Activated CD8-positive, alpha-beta memory T cell treated with anti-CD3 and anti-CD28 coated beads for 4 hours (primary cell): ENCODE data around the gene FAM107B.
"Not testable (repeated sequence)": the region's sequence is repeated elsewhere in the genome, so short reads cannot be mapped to it uniquely, and the experiment has no call there.

Experiments
- DNase-seq, 2 donors: peaks; one replicate each; pipeline ENCODE4 v3.0.0-alpha.2; 2020; ENCODE audit warnings: low read depth in 2 of 2

FAM107B gene

DNA sequence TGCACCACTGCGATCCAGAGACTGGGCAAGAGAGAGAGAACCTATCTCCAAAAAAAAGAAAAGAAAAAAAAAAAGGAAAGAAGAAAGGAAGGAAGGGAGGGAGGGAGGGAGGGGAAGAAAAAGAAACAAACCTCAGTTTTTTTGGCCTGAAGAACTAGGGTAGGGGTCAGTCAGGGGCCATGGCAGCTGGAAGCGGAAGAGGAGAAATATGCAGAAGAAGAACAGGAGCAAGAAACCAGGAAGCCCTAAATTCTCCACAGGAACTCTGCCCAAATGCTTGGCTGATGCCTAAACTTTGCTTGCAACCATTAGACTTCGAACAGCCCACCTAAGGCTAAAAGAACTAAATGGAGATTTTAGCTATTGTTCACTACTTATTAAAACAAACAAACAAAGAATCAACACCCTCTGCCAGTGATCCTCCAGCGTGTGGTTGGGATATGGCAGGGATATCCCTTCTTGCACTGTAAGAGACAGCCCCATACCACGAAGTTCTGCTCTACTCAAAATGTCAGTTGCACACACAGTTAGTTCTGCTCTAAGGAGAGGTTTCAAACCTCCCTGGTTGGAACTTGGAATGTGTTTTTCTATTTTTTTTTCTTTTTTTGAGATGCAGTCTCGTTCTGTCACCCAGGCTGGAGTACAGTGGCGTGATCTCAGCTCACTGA is 139.5 kb downstream of the FAM107B start:
- DNase-seq, result no peak

DNA sequence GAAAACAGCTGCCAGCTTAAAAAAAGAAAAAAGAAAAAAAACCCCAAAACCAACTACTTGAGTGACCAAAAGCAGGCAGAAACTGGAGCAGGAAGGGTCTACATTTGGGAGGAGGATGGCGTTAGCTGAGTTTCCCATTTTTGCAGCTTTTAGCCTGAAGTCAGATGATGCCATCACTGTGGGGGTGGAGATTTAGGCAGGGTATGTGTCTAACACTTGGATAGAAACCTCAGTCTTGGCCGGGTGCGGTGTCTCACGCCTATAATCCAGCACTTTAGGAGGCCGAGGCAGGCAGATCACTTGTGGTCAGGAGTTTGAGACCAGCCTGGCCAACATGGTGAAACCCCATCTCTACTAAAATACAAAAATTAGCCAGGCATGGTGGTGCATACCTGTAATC is 140.1 kb downstream of the FAM107B start:
- not testable (repeated sequence) for DNase-seq

DNA sequence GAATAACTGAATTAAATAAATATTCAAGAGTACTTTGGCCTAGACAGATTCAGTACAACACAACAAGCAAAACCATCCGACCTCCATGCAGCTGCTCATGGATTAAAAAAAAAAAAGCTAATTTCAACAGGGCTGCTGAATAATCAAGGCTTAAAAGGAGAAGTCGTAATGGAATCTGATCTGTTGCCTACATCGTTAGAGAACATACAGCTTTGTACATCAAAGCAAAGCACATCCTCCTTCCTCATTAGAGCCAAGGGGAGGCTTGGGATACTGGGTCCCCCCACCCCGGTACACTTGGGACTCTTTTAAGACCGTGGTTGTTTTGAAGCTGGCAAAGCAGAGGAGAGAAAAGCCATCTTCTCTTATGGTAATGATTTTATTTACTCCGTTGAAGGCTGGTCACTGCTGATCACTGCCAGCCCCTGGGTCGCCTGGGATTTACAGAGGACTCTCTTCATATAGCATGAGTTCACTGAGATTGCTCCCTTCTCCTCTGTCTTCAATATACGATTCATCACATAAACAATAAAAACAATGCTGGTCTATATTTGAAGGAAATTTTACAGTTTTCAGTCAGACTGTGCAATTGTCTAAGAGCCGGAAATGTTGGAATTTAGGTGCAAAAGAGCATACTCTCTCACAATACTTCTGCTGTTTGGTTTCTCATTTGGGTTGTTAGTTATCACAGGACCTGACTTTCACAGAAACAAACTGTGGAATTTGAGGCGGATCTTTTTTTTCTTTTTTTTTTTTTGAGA is 148.8 kb downstream of the FAM107B start:
- DNase-seq, result no peak

DNA sequence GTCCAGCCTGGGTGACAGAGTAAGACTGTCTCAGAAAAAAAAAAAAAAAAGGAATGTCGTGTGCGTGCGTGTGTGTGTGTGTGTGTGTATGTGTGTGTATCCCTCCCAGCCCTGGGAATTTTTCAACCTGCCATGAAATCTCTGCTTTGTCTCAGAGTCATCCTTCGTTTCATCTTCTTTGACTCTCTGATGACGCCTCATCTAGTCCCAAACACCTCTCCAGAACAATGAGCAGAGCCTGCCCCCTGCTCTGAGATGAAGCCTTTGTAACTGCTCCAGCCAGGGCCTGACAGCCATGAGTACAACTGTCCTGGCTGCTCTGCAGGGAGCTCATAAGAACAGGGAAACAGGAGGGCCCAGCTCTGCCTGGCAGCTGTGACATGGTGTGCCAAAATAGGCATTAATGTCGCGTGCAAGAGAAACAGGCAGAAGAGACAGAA is 149.5 kb downstream of the FAM107B start:
- no peak for DNase-seq

GRCh38 chr10:14624600-14624999 is 150.1 kb downstream of the FAM107B start:
- DNase-seq, result no peak

- DNase-seq, result no peak
Observed at GRCh38 chr10:14623931-14624330, 150.8 kb downstream of the FAM107B start.

DNA sequence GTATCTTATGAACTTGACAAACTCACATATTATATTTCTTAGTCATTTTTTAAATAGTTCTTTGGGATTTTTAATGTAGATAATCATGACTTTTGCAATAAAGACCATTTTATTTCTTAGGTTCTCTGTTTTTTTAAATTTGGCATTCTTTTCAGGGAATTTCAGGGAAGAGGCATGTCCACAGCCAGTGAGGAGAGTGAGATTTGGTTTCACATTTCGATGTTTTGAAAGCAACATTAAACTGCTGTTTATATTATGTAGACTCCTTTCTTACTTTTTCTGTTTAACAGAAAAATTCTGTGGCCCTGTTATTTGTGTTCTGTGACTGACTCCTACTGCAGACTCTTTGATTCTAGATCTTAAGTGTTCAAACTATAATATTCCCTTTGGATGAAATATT is 153.7 kb downstream of the FAM107B start:
- DNase-seq, result no peak

DNA sequence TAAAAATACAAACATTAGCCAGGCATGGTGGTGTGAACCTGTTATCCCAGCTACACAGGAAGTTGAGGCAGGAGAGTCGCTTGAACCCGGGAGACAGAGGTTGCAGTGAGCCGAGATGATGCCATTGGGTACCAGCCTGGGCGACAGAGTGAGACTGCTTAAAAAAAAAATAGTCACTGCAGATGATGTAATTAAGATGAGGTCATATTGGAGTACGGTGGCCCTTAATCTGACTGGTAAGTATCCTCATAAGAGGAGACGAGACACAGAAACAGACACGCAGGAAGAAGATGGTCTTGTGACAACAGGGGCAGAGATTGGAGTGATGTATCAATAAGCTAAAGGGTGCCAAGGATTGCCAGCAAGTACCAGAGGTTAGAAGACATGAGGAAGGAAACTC is 156.0 kb downstream of the FAM107B start:
- DNase-seq, result no peak

DNA sequence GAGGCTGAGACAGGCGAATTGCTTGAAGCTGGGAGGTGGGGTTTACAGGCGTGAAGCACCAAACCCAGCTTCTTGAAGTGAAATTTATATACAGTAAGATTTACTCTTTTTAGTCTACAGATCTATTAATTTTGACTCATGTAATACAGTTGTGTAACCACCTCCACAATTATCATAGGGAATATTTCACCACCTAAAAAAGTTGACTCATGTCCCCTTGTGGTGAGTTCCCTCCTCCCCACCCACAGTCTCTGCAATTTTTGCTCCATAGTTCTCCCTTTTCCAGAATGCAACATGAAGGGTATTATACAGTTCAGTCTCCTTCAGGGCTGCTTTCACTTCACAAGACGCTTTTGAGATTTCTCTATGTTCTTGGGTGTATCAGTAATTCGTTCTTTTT is 156.8 kb downstream of the FAM107B start:
- DNase-seq, result no peak

DNA sequence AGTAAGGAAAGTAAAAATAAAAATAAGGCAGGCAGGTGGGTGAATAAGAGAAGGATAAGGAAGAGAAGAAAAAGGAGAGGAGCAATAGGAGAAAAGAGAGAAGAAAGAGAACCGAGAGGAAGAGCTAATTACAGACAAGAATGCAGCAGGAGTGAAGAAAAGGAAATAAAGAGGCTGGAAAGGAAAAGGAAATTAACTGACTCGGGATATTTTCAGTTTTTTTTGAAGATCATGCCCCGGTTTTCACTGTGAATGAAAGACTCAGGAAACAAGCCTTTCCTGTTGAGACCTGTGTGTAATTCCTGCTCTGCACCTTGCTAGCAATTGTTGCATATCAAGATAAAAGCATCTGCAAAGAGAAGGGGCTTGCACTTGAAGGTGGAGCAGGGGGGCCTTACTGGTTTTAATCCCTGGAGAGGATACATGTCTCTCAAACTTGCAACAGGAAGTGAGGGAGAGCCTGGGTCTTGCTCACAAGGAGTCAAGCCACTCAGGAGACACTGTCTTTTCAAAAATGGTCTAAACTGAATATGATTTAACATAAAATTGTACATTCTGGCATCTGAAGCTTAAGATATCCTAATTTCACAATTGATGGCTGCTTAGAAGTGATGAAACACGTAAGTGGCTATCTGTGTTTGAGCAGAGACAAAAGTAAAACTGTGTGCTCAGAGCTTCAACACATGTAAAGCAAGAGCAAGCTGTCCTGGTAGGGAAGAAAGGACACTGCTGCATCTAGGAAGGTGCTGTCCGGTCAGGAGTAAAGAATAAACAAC is 157.6 kb downstream of the FAM107B start:
- DNase-seq, result no peak

- DNase-seq, result no peak
Observed at GRCh38 chr10:14616465-14616864, 158.2 kb downstream of the FAM107B start.

DNA sequence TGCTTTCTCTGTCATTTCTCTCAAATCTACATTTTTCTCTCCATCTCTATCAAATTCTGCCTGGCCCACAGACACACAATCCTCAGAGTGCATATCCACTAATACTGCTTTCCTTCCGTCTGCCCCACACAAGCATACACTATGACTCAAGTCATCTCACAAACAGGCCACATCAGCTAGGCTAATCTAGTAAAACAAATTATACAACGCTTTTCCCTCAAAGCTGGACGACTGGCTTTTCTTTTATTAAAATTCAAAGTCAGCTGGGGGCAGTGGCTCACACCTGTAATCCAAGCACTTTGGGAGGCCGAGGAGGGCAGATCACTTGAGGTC is 161.1 kb downstream of the FAM107B start:
- no peak for DNase-seq

DNA sequence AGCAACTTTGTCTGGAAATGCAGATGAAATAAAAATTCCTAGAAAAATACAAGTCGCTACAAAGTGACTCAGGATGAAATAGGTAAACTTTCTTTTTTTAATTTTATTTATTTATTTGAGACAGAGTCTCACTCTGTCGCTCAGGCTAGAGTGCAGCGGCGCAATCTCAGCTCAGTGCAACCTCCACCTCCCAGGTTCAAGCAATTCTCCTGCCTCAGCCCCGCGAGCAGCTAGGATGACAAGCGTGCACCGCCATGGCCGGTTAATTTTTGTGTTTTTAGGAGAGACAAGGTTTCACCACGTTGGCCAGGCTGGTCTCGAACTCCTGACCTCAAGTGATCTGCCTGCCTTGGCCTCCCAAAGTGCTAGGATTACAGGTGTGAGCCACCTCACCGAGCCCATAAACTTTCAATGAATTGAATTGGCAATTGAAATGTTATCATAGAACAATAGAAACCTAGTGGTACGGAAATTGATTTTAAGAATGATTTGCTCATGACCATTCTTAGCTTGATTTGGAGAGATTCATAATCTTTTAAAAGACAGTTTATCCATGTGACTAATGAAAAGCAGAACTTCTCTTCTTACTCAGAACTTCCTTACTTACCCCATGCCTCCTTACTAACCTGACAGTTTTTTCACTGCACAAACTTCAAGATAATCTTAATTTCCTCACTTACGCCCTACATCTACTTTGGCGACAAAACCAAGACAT is 161.7 kb downstream of the FAM107B start:
- DNase-seq, result no peak

- DNase-seq, result no peak
Observed at GRCh38 chr10:14611968-14612693, 162.6 kb downstream of the FAM107B start.

GRCh38 chr10:14609178-14609577 is 165.5 kb downstream of the FAM107B start:
- no peak for DNase-seq

DNA sequence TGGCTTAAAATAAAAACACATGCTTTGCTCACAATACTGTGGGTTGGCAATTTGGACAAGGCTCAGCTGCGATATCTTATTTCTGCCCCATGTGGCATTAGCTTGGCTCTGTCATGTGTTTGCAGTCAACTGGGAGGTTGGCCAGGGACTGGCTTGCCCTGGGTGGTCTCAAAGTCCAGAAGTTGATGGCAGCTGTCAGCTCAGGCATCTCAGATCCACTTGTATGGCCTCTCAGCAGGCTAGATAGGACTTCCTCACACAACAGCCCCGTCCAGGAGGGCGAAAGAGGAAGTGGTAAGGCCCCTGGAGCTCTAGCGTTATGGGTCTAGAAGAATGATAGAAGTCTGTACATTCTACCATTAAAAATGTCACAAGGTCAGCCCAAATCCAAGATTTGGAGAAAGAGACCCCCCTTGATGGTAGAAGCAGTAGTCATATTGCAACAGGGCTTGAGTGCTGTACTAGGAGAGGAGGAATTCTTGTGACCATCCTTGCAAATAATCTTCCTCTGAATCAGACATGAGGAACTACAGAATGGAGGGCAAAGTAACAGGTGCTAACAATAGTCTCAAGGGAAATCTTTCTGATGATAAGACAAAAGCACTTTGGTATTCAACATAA is 166.2 kb downstream of the FAM107B start:
- no peak for DNase-seq

GRCh38 chr10:14606633-14607032 is 168.1 kb downstream of the FAM107B start:
- no peak for DNase-seq

DNA sequence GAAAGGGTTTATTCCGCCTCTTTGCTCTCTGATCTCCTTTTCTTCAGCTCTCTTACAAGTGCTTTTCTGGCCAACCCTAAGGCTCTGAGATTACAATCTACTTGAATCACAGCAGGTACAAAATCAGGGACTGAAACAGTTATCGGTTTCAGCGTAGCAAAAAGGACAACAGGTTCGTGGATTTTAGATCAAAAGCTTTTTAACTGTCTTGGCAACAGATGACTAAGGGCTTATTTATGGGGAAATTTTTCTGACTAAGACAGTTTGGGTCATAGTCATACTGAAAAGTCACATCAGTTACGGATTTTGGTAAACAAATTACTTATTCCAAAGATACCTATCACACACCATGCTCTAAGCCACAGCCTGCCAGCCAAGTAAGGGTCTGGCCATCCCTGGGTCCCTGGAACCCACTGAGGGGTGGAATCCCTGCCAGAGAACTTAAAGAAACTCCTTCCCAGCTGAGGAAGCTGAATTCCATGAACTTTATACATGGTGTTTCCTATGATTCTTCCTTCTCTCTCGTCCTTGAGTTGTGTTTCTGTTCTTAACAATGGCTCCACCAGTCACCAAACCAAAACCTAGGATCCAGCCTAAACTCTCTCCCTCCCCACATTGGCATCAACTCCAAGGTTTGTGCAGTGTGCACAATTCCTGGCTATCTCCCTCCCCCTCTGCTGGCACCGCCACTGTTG is 169.3 kb downstream of the FAM107B start:
- no peak for DNase-seq

GRCh38 chr10:14604181-14605142 is 170.2 kb downstream of the FAM107B start:
- DNase-seq, result peak in 1 of 2 donors; percentile 47
